HepG2 (cell line): ENCODE results near the gene SSU72. TPM values are rescaled to one million over a fixed set of nuclear protein-coding genes. Genes with fewer than 3 reads are reported as not detected.
A peak's percentile ranks its signal among the peaks of the same experiment; 100 is the strongest.

ENCODE experiments used
- ARNT2 ChIP-seq: sonication (generic); formaldehyde crosslinking; IDR thresholded peaks from 2 replicates; pipeline ENCODE4 v1.8.0; 2022; ENCODE audit warnings: mild to moderate bottlenecking, low read depth, missing genetic modification reagents, moderate library complexity
- BORCS8-MEF2B ChIP-seq: sonication (generic); formaldehyde crosslinking; IDR thresholded peaks from 2 replicates; pipeline ENCODE4 v1.8.0; 2022; ENCODE audit warnings: mild to moderate bottlenecking, missing genetic modification reagents
- CEBPG ChIP-seq: IDR thresholded peaks from 2 replicates; pipeline ENCODE4 v1.6.1; 2016
- GABPB1 ChIP-seq: IDR thresholded peaks from 2 replicates; pipeline ENCODE4 v1.6.1; 2016; ENCODE audit warnings: mild to moderate bottlenecking, missing genetic modification reagents, moderate library complexity, missing compliant biosample characterization
- GMEB2 ChIP-seq: IDR thresholded peaks from 2 replicates; pipeline ENCODE4 v1.6.1; 2016; ENCODE audit warnings: missing biosample characterization, missing genetic modification reagents, low read depth
- KAT7 ChIP-seq: IDR thresholded peaks from 2 replicates; pipeline ENCODE4 v1.6.1; 2018; ENCODE audit warnings: borderline replicate concordance, missing compliant biosample characterization
- KLF6 ChIP-seq: IDR thresholded peaks from 2 replicates; pipeline ENCODE4 v1.8.0; 2016; ENCODE audit warnings: missing biosample characterization, missing genetic modification reagents
- KLF9 ChIP-seq: IDR thresholded peaks from 2 replicates; pipeline ENCODE4 v1.6.1; 2016; ENCODE audit warnings: low read depth
- MNT ChIP-seq: fragments of 450-650 bp; IDR thresholded peaks from 2 replicates; pipeline ENCODE4 v1.6.1; 2016
- NR1H2 ChIP-seq: sonication (generic); formaldehyde crosslinking; IDR thresholded peaks from 2 replicates; pipeline ENCODE4 v1.8.1; 2022; ENCODE audit warnings: low read depth, missing genetic modification reagents, borderline replicate concordance
- STAG1 ChIP-seq: sonication (generic); formaldehyde crosslinking; IDR thresholded peaks from 2 replicates; pipeline ENCODE4 v1.4.0; 2020; ENCODE audit warnings: missing genetic modification reagents
- U2AF2 ChIP-seq: fragments of 200-400 bp; formaldehyde crosslinking; IDR thresholded peaks from 2 replicates; pipeline ENCODE4 v1.6.1; 2017; ENCODE audit warnings: low read depth, mild to moderate bottlenecking, low read length
- ZBTB46 ChIP-seq: sonication (generic); formaldehyde crosslinking; IDR thresholded peaks from 2 replicates; pipeline ENCODE4 v1.4.0; 2020; ENCODE audit warnings: mild to moderate bottlenecking, missing genetic modification reagents, borderline replicate concordance
- ZNF280D ChIP-seq: sonication (generic); formaldehyde crosslinking; IDR thresholded peaks from 2 replicates; pipeline ENCODE4 v1.5.1; 2020; ENCODE audit warnings: mild to moderate bottlenecking, missing genetic modification reagents
- ZNF724P ChIP-seq: sonication (generic); formaldehyde crosslinking; IDR thresholded peaks from 2 replicates; pipeline ENCODE4 v1.8.0; 2022; ENCODE audit warnings: missing genetic modification reagents, borderline replicate concordance
- polyA plus RNA-seq, 8 experiments: library from polyadenylated mRNA; depleted of rRNA in 3 of 8; stranded (reverse) in 7 of 8; unstranded in 1 of 8; fragments of >200 nt; fragmentation: Illumina TruSeq in 4 of 8; extraction: Trizol in 4 of 8; gene quantifications; 2 replicates each; pipeline versions ENCODE4 v1.2.1 to v1.2.3, GENCODE V29; 2011 to 2016; ENCODE audit warnings: low read depth in 4 of 8, missing spikeins in 1 of 8, mixed read lengths in 1 of 8; ENCODE audit not compliant: insufficient read depth in 1 of 8
- total RNA-seq, 5 experiments: library from RNA; depleted of rRNA; stranded (reverse); fragments of >200 nt; fragmentation: Illumina TruSeq; extraction: Trizol; gene quantifications; 2 replicates each; pipeline ENCODE4 v1.2.3, GENCODE V29; 2016; ENCODE audit warnings: low read depth in 1 of 5
- TF ChIP-seq, protein P1 (sequence below): sonication (generic); formaldehyde crosslinking; IDR thresholded peaks from 2 replicates; pipeline ENCODE4 v1.4.0; 2020; ENCODE audit warnings: missing genetic modification reagents

SSU72 gene
- total and polyA plus RNA-seq, 2 of the 13 experiments (the other 11 are each of a cell fraction or from before 2014, with no cell fraction given), result 42.8 to 67.1 TPM

DNA sequence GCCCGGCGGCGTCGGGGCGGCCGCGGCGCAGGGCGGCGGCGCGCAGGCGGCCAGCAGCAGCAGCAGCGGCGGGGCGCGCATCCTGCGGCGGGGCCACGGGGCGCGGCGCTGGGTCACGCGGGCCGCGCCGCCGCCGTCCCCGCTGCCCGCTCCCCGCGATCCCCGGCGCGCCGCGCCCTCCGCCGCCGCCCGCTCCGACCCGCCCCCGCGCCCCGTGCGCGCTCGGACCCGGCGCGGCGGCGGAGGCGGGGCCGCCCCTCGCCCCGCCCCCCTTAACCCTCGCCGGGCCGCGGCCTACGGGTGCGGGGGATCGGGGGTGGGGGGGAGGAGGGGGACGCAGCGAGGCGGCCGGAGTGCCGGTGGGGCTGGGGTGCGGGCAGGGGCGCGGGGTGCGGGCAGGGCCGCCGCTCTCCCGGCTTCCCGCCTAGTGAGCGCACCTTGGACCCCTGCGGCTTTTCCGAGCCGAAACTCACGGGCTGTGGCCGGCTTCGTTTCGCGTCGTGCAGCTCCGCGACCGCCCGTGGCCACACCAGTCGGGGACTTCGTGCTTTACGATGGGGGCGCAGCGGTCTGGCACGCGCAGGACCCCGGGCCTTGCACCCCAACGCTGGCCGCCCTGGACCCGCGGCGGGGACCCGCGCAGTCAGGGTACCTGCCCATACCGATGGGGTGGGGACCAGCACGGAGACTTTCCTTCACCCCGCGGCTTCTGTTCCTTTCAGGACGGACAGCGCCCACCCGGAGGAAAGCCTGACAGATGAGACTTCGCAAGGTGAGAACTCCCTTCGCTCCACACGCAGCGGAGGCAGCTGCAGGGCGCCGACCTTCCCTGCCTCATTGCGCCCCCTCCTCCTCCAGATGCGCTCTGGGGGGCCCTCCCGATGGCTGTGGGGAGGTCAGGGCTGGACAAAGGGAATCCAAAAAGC is 25.5 kb upstream of the SSU72 start, which contains the start of gene FNDC10 (continued):
- TF ChIP-seq KLF6 (CRISPR knock-in tag) (no peak), BORCS8-MEF2B (no peak), KAT7 (CRISPR knock-in tag) (no peak), ZNF280D (no peak), CEBPG (CRISPR knock-in tag) (no peak), KLF9 (CRISPR knock-in tag) (no peak), MNT (no peak), ZBTB46 (CRISPR knock-in tag) (no peak), ARNT2 (CRISPR knock-in tag) (0 out of 2 replicates have a peak, but pooled peaks have one; percentile 51), STAG1 (CRISPR knock-in tag) (no peak), U2AF2 (no peak), ZNF724P (CRISPR knock-in tag) (0 out of 2 replicates have a peak, but pooled peaks have one; percentile 57), GABPB1 (0 out of 2 replicates have a peak, but pooled peaks have one; percentile 31), GMEB2 (no peak), NR1H2 (CRISPR knock-in tag) (no peak)
- TF ChIP-seq, protein P1, sequence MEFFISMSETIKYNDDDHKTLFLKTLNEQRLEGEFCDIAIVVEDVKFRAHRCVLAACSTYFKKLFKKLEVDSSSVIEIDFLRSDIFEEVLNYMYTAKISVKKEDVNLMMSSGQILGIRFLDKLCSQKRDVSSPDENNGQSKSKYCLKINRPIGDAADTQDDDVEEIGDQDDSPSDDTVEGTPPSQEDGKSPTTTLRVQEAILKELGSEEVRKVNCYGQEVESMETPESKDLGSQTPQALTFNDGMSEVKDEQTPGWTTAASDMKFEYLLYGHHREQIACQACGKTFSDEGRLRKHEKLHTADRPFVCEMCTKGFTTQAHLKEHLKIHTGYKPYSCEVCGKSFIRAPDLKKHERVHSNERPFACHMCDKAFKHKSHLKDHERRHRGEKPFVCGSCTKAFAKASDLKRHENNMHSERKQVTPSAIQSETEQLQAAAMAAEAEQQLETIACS (CRISPR knock-in tag), result 0 out of 2 replicates have a peak, but pooled peaks have one; percentile 27
